Pancreas (tissue), 10 donors: ENCODE data around the gene PTPRS. TPM values are rescaled to one million over a fixed set of nuclear protein-coding genes. Genes with fewer than 3 reads are reported as not detected.

ENCODE experiments used
- ATAC-seq, 4 donors: fragments of 200-7000 bp; cut with Tn5 transposase; one replicate each; pipeline versions ENCODE4 v1.8.0 to v1.9.1; 2020; ENCODE audit warnings: mild to moderate bottlenecking in 4 of 4, moderate library complexity in 4 of 4
- DNase-seq, 6 donors: peaks; one replicate each; pipeline ENCODE4 v3.0.0-alpha.2; 2020
- FAIRE-seq: peaks from 2 replicates; lab custom pipeline; 2012; peaks lifted over from hg19 to GRCh38; lab: Jason Lieb, UNC
- H3K27ac ChIP-seq, 4 donors: fragments of 200-600 bp; sonication (generic); 1 replicate in 3 of 4; 2 replicates in 1 of 4; pipeline versions ENCODE4 v1.5.0 to v1.8.0; 2020
- H3K27me3 ChIP-seq, 4 donors: fragments of 200-600 bp; one replicate each; pipeline ENCODE4 v1.8.0; 2021
- H3K36me3 ChIP-seq, 3 donors: fragments of 200-600 bp; sonication (generic) in 1 of 3; one replicate each; pipeline versions ENCODE4 v1.5.0 to v1.8.0; 2020 to 2021
- H3K4me1 ChIP-seq, 3 donors: fragments of 200-600 bp; one replicate each; pipeline ENCODE4 v1.8.0; 2021
- H3K4me3 ChIP-seq, 4 donors: fragments of 200-600 bp; sonication (generic) in 2 of 4; one replicate each; pipeline versions ENCODE4 v1.5.0 to v1.8.0; 2020 to 2021
- H3K9me3 ChIP-seq, 4 donors: fragments of 200-600 bp; one replicate each; pipeline ENCODE4 v1.8.0; 2021
- WGBS, 2 donors: extraction: QIAGEN DNeasy Blood & Tissue Kit; methylation state at CpG; one replicate each; pipeline ENCODE4 v1.1.7; 2013; 5-methylcytosine and 5-hydroxymethylcytosine counted together
- intact Hi-C, 3 donors: fragments of 100-400 bp; cut with DNase I; formaldehyde crosslinking; loops; one replicate each; pipeline versions ENCODE4 v1.11.1 to v1.14.2; 2022
- polyA plus RNA-seq, 2 donors: library from polyadenylated mRNA; stranded (reverse); fragments of 200-250 nt; gene quantifications; one replicate each; pipeline ENCODE4 v1.2.3, GENCODE V29; 2013
- total RNA-seq, 6 donors: library from RNA; stranded (reverse); fragmentation: NEBNext Ultra II Directional in 4 of 6; extraction: Animal tissue kit (Norgen Biotek cat#: 25700) in 4 of 6; gene quantifications; one replicate each; pipeline versions ENCODE4 v1.2.1 to v1.2.4, GENCODE V29; 2021 to 2023
- TF ChIP-seq, protein P1 (sequence below), 4 donors: fragments of 200-600 bp; sonication (generic) in 3 of 4; IDR thresholded peaks; one replicate each; pipeline versions ENCODE4 v1.5.0 to v1.8.0; 2021; ENCODE audit warnings: antibody characterized with exemption in 4 of 4
- donor health status: healthy with polysubstance abuse.
- donor health status: DM: no; HTN: no; CAD: no; lungs with moderate emphysema.
- donor health status: DM: no; HTN: no; CAD: no.
- donor health status: control.
- donor health status: control.
- donor health status: Bipolar disorder and iron deficiency.
- donor health status: DM: yes; HTN: yes; CAD: no.
- donor health status: DM: no; HTN: no; CAD: no.
- donor health status: DM: no; HTN: no; CAD: no.
- donor health status: DM: yes; HTN: yes; CAD: no.

The PTPRS gene
- total and polyA plus RNA-seq, 8 donors: 14.8 to 91.2 (median 69.4) TPM

DNA sequence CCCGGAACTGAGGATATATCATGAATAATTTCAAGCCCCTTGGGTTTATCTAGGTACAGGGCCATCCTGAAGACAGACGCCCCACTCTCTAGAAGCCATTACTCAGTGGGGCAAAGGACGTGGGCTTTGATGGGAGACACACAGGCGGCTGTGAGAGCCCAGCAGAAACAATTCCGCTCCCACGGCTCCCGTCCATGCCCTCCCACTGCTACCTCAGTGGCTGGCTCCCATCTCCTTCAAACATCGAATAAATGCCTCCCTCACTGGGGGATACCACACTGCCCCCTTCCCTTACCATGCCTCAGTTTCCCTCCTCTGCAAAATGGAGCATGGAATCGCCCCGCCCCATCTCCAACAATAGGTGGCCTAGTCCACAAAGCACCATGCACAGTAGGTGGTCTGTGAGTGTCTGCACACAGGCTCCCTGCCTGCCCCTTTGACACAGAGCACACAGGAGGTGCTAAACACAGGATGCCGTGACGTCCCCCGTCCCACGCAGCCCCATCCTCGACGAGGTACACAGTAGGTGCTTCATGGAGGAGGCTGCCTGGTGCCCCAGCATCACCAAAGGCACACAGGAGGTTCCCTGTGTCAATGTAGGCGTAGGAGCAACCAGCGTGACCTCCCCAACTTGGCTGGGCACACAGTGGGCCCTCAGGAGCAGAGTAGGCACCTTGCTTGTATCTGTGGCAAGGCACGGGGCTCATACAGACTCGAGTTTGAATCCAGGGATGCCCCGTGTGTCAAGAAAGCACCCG, 46.0 kb downstream of the PTPRS start:
- ATAC-seq: no peak
- Histone ChIP-seq H3K27me3 (no peaks in the 10 kb centered on the region), H3K4me1 (peaks cover 0 to 25% (median 20%) of the 10 kb centered on the region in 3 donors), H3K27ac (no peak overlapping the region), H3K4me3 (no peak overlapping the region), H3K36me3 (no peaks in the 10 kb centered on the region), H3K9me3 (no peaks in the 10 kb centered on the region)
- no peak for FAIRE-seq
- DNase-seq: peak in 1 of 6 donors; percentile 67
- TF ChIP-seq, protein P1, sequence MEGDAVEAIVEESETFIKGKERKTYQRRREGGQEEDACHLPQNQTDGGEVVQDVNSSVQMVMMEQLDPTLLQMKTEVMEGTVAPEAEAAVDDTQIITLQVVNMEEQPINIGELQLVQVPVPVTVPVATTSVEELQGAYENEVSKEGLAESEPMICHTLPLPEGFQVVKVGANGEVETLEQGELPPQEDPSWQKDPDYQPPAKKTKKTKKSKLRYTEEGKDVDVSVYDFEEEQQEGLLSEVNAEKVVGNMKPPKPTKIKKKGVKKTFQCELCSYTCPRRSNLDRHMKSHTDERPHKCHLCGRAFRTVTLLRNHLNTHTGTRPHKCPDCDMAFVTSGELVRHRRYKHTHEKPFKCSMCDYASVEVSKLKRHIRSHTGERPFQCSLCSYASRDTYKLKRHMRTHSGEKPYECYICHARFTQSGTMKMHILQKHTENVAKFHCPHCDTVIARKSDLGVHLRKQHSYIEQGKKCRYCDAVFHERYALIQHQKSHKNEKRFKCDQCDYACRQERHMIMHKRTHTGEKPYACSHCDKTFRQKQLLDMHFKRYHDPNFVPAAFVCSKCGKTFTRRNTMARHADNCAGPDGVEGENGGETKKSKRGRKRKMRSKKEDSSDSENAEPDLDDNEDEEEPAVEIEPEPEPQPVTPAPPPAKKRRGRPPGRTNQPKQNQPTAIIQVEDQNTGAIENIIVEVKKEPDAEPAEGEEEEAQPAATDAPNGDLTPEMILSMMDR (IDR thresholded peaks at IDR 0.05): no peak
- intact Hi-C loops: no loop called here
- 80 to 84% methylated on average over 22 of the region's 22 CpGs for WGBS, 2 donors

DNA sequence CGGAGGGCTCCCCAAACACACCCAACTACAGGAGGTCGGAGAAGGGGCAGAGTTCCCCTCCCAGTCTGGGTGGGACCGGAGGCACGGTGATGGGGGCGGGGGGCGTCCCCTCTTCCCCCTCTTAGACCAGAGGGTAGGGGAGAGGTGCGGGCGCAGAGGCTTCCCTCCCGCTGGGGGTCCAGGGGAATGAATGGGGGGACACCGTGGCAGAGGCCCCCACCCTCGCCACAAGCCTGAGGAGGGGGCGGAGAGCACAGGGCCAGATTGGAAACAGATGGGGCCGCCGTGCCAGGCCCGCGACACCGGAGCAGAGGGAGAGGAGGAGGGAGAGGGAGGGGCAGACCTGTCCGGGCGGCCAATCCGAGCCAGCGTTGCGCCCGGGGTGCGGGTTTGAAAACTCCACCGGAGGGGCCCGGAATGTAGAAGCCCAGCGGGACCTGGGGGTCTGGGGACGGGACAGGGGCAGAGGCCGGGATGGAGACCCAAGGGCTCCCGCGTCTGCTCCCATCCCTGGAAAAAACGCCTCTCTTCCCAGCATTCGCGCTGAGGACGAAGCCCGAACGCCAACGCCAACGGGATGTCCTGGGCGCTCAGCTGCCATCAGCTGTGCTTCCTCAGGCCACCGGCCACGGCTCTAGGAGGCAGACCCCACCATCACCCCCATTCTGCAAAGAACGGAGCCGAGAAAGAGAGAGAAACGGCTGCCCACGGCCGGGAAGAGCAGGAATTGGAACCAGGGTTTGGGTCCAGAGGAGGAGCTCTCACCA, 46.8 kb downstream of the PTPRS start:
- Histone ChIP-seq H3K27ac (peak overlapping the region in 1 of 4 donors; percentile 38), H3K27me3 (no peaks in the 10 kb centered on the region), H3K36me3 (no peaks in the 10 kb centered on the region), H3K4me3 (peak overlapping the region; percentile 59 to 76 (median 70)), H3K4me1 (peaks cover 3 to 27% (median 21%) of the 10 kb centered on the region in 3 donors), H3K9me3 (no peaks in the 10 kb centered on the region)
- DNase-seq: peak in 2 of 6 donors; percentile 71 to 88
- TF ChIP-seq, protein P1 (IDR thresholded peaks at IDR 0.05): no peak
- no peak for FAIRE-seq
- intact Hi-C loops: no loop called here
- WGBS, 2 donors: 21 to 24% methylated on average over 44 to 47 of the region's 47 CpGs
- ATAC-seq: peak; percentile 14 to 67 (median 52)

DNA sequence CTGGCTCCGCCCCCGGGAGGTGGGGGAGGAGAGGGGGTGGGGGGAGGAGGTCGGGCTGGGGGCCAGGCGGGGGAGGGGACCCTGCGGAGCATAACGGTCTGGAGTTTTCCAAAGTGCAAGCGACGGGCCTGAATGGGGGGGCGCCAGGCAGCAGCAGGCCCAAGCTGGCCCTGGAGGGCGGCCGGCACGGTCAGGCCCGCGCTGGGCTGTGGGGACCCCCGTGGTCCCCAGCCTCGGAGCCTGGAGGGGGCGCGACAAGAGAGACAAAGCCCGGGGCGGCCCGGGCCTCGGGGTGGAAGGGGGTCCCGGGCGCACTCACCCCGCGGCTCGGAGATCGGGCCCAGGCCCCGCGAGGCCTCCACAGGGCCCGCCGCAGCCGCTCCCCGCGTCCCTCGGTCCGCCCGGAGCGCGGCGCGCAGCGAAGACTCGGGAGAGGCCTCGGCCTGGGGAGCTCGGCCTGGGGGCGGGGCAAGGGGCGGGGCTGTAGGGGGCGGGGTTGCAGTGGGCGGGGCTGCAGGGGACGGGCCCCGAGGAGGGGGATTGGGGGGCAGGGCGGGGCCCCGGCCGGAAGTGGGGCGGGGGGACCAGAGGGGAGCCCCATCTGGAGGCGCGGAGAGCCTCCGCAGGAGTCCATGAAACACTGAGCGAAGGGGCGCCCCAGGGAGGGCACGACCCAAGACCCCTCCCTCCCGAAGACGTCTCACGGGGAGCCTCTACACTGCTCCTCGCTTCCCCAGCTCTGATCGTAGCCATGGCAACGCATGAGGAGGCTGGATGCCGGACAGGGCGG, 47.6 kb downstream of the PTPRS start:
- intact Hi-C loops: no loop called here
- H3K27me3 ChIP-seq: no peaks in the 10 kb centered on the region
- H3K4me3 ChIP-seq: peak overlapping the region; percentile 59 to 76 (median 70)
- TF ChIP-seq, protein P1 (IDR thresholded peaks at IDR 0.05): no peak
- H3K9me3 ChIP-seq: no peaks in the 10 kb centered on the region
- H3K36me3 ChIP-seq: no peaks in the 10 kb centered on the region
- H3K4me1 ChIP-seq: peaks cover 7 to 30% (median 27%) of the 10 kb centered on the region in 3 donors
- ATAC-seq (peak; percentile 86 to 91 (median 88)), FAIRE-seq (no peak), DNase-seq (peak in 5 of 6 donors; percentile 56 to 89 (median 73))
- H3K27ac ChIP-seq: peak overlapping the region; percentile 30 to 71 (median 54)
- WGBS, 2 donors: 1% methylated on average over 30 to 69 of the region's 70 CpGs

DNA sequence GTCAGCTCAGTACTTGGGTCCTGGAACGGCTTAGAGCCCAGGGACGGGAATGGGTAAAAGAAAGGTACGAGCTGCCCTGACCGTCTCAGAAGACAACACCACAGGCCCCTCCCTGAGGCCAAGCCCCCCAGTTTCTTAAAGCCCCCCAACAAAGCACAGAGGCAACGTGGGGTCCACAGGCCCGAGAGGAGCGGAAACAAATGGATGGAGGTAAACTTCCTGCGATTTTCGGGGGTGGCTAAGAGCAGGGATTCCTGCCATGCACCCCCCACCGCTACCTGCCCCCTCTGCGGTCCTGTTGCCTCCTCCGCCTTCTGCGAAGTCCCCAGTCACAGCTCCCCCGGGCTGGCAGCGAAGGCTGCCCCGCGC, 48.2 kb downstream of the PTPRS start:
- 3 to 4% methylated on average over 13 to 17 of the region's 17 CpGs for WGBS, 2 donors
- no peak for FAIRE-seq
- TF ChIP-seq, protein P1 (IDR thresholded peaks at IDR 0.05): no peak
- H3K4me1 ChIP-seq: peaks cover 7 to 32% (median 28%) of the 10 kb centered on the region in 3 donors
- H3K27ac ChIP-seq: peak overlapping the region in 1 of 4 donors; percentile 70
- peak overlapping the region; percentile 59 to 76 (median 70) for H3K4me3 ChIP-seq
- no peaks in the 10 kb centered on the region for H3K27me3 ChIP-seq
- ATAC-seq: no peak
- H3K36me3 ChIP-seq: no peaks in the 10 kb centered on the region
- H3K9me3 ChIP-seq: no peaks in the 10 kb centered on the region
- intact Hi-C loops: no loop called here
- peak in 2 of 6 donors; percentile 64 to 89 for DNase-seq
